GM23338 (cell line): ENCODE data around the gene HSD17B2. TPM values are rescaled to one million over a fixed set of nuclear protein-coding genes. Genes with fewer than 3 reads are reported as not detected.

Source experiments
- ATAC-seq: fragments of 200-7000 bp; cut with Tn5 transposase; 3 replicates; pipeline ENCODE4 v1.9.1; 2020
- DNase-seq: peaks from one replicate; pipeline ENCODE4 v3.0.0-alpha.2; 2015; ENCODE audit warnings: low spot score
- H2AFZ ChIP-seq: fragments of 200-600 bp; sonication (generic); 2 replicates; pipeline ENCODE4 v1.8.0; 2016; ENCODE audit warnings: antibody characterized with exemption, mild to moderate bottlenecking, moderate library complexity
- H3F3A ChIP-seq: fragments of 200-600 bp; sonication (generic); replicated peaks from 2 replicates; pipeline ENCODE4 v1.8.0; 2017; ENCODE audit warnings: antibody characterized with exemption, mixed run types, low read depth
- H3K27ac ChIP-seq: fragments of 200-600 bp; sonication (generic); 2 replicates; pipeline ENCODE4 v1.6.1; 2016; ENCODE audit warnings: low read depth
- H3K27me3 ChIP-seq: fragments of 200-600 bp; sonication (generic); 2 replicates; pipeline ENCODE4 v1.8.0; 2016; ENCODE audit warnings: mild to moderate bottlenecking, mixed run types, moderate library complexity; ENCODE audit not compliant: insufficient read depth
- H3K36me3 ChIP-seq: fragments of 200-600 bp; sonication (generic); 2 replicates; pipeline ENCODE4 v1.8.0; 2016; ENCODE audit warnings: mild to moderate bottlenecking; ENCODE audit not compliant: insufficient read depth
- H3K4me1 ChIP-seq: fragments of 200-600 bp; sonication (generic); 2 replicates; pipeline ENCODE4 v1.8.0; 2016; ENCODE audit warnings: mild to moderate bottlenecking, moderate library complexity; ENCODE audit not compliant: insufficient read depth
- H3K4me2 ChIP-seq: fragments of 200-600 bp; sonication (generic); 2 replicates; pipeline ENCODE4 v1.7.1; 2017; ENCODE audit warnings: mixed run types
- H3K4me3 ChIP-seq: fragments of 200-600 bp; sonication (generic); 2 replicates; pipeline ENCODE4 v1.6.1; 2016; ENCODE audit warnings: mixed run types
- H3K79me2 ChIP-seq: fragments of 200-600 bp; sonication (generic); replicated peaks from 2 replicates; pipeline ENCODE4 v1.8.0; 2017; ENCODE audit warnings: mild to moderate bottlenecking; ENCODE audit not compliant: insufficient read depth
- H3K9me2 ChIP-seq: fragments of 200-600 bp; sonication (generic); 2 replicates; pipeline ENCODE4 v1.8.0; 2017; ENCODE audit not compliant: insufficient read depth
- H4K20me1 ChIP-seq: fragments of 200-600 bp; sonication (generic); replicated peaks from 2 replicates; pipeline ENCODE4 v1.8.0; 2017; ENCODE audit warnings: mild to moderate bottlenecking; ENCODE audit not compliant: insufficient read depth
- H3K27ac Mint-ChIP-seq: 2 replicates; pipeline ENCODE4 v1.8.0; 2020; ENCODE audit warnings: inconsistent platforms, mild to moderate bottlenecking, moderate library complexity, mixed read lengths
- H3K27me3 Mint-ChIP-seq: 3 replicates; pipeline ENCODE4 v1.8.0; 2022; ENCODE audit warnings: low read depth, mild to moderate bottlenecking, moderate library complexity, mixed read lengths, inconsistent platforms; ENCODE audit not compliant: insufficient read depth, poor library complexity
- H3K36me3 Mint-ChIP-seq: 3 replicates; pipeline ENCODE4 v1.8.0; 2021; ENCODE audit warnings: low read depth, mild to moderate bottlenecking, inconsistent platforms, moderate library complexity, mixed read lengths
- H3K4me1 Mint-ChIP-seq: 3 replicates; pipeline ENCODE4 v1.8.0; 2020; ENCODE audit warnings: mild to moderate bottlenecking, inconsistent platforms, mixed read lengths
- H3K4me3 Mint-ChIP-seq: 3 replicates; pipeline ENCODE4 v1.8.0; 2021; ENCODE audit warnings: moderate library complexity, mild to moderate bottlenecking, inconsistent platforms, mixed read lengths
- H3K9me3 Mint-ChIP-seq: 3 replicates; pipeline ENCODE4 v1.8.0; 2020; ENCODE audit warnings: moderate library complexity, mild to moderate bottlenecking, inconsistent platforms, mixed read lengths
- CREB1 ChIP-seq: fragments of 250-450 bp; sonication (Bioruptor Pico); IDR thresholded peaks from 2 replicates; pipeline ENCODE4 v1.5.0; 2020; ENCODE audit warnings: low read depth, mild to moderate bottlenecking, moderate library complexity
- CTCF ChIP-seq, 2 experiments: fragments of 200-600 bp in 1 of 2; sonication (generic) in 1 of 2; conservative IDR thresholded peaks; 2 replicates each; pipeline versions ENCODE4 v1.5.1 to v1.6.1; 2016 to 2017; ENCODE audit warnings: antibody characterized with exemption in 2 of 2, low read depth in 2 of 2, mild to moderate bottlenecking in 2 of 2, moderate library complexity in 1 of 2
- ETS1 ChIP-seq: IDR thresholded peaks from 2 replicates; pipeline ENCODE4 v1.6.1; 2016; ENCODE audit warnings: antibody characterized with exemption
- EZH2 ChIP-seq: fragments of 200-600 bp; sonication (generic); IDR thresholded peaks from one replicate; pipeline ENCODE4 v1.8.0; 2017; ENCODE audit warnings: antibody characterized with exemption, mild to moderate bottlenecking, low read depth; ENCODE audit not compliant: unreplicated experiment
- EZH2phosphoT487 ChIP-seq: fragments of 200-600 bp; sonication (generic); IDR thresholded peaks from one replicate; pipeline ENCODE4 v1.8.1; 2018; ENCODE audit warnings: antibody characterized with exemption; ENCODE audit not compliant: unreplicated experiment
- JUNB ChIP-seq: IDR thresholded peaks from one replicate; pipeline ENCODE4 v1.6.1; 2016; ENCODE audit warnings: antibody characterized with exemption; ENCODE audit not compliant: unreplicated experiment
- NANOG ChIP-seq: IDR thresholded peaks from 2 replicates; pipeline ENCODE4 v1.6.1; 2016; ENCODE audit warnings: antibody characterized with exemption, borderline replicate concordance
- POLR2AphosphoS5 ChIP-seq: IDR thresholded peaks from 2 replicates; pipeline ENCODE4 v1.6.1; 2016; ENCODE audit warnings: antibody characterized with exemption, low read depth
- REST ChIP-seq: IDR thresholded peaks from one replicate; pipeline ENCODE4 v1.6.1; 2018; ENCODE audit warnings: antibody characterized with exemption; ENCODE audit not compliant: unreplicated experiment
- STAT1 ChIP-seq: IDR thresholded peaks from one replicate; pipeline ENCODE4 v1.6.1; 2016; ENCODE audit warnings: antibody characterized with exemption; ENCODE audit not compliant: unreplicated experiment
- ZNF114 ChIP-seq: fragments of 250-450 bp; sonication (Bioruptor Pico); IDR thresholded peaks from 2 replicates; pipeline ENCODE4 v1.5.0; 2020; ENCODE audit warnings: mild to moderate bottlenecking, moderate library complexity
- ZNF331 ChIP-seq: fragments of 250-450 bp; sonication (Bioruptor Pico); IDR thresholded peaks from 2 replicates; pipeline ENCODE4 v1.5.0; 2020; ENCODE audit warnings: low read depth, mild to moderate bottlenecking, moderate library complexity
- ZNF462 ChIP-seq: fragments of 250-450 bp; sonication (Bioruptor Pico); IDR thresholded peaks from 2 replicates; pipeline ENCODE4 v1.5.0; 2020; ENCODE audit warnings: mild to moderate bottlenecking, moderate library complexity
- polyA plus RNA-seq: library from polyadenylated mRNA; unstranded; fragments of >200 nt; fragmentation: Nextera tagmentation; extraction: Ambion mirVana; gene quantifications from 2 replicates; pipeline ENCODE4 v1.2.1, GENCODE V29; 2016
- total RNA-seq: library from RNA; depleted of rRNA; stranded (reverse); fragments of >200 nt; shearing (Covaris generic); gene quantifications from 2 replicates; pipeline ENCODE4 v1.2.3, GENCODE V29; 2014

The HSD17B2 gene
- total and polyA plus RNA-seq, 2 experiments from 2014 or later, result 0.29 TPM; not detected in 1

GRCh38 chr16:82046541-82046940 is 11.5 kb downstream of the HSD17B2 start:
- H3K4me1 ChIP-seq, result no peaks in the 10 kb centered on the region
- no peak overlapping the region for H3K4me3 Mint-ChIP-seq
- H3K27ac Mint-ChIP-seq, result no peak overlapping the region
- no peaks in the 10 kb centered on the region for H3K27me3 ChIP-seq
- H3K36me3 ChIP-seq, result no peaks in the 10 kb centered on the region
- peaks cover 1% of the 10 kb centered on the region for H3K27me3 Mint-ChIP-seq
- H3K4me3 ChIP-seq, result no peak overlapping the region
- H3K36me3 Mint-ChIP-seq, result no peaks in the 10 kb centered on the region
- H3K4me1 Mint-ChIP-seq, result peaks cover 2% of the 10 kb centered on the region; the same call in 1 of the 3 replicates
- H3F3A ChIP-seq, result no peaks in the 10 kb centered on the region
- no peaks in the 10 kb centered on the region for H3K9me3 Mint-ChIP-seq
- no peaks in the 10 kb centered on the region for H4K20me1 ChIP-seq
- H3K79me2 ChIP-seq, result no peaks in the 10 kb centered on the region
- no peak overlapping the region for H3K4me2 ChIP-seq
- no peaks in the 10 kb centered on the region for H3K9me2 ChIP-seq
- no peak overlapping the region for H3K27ac ChIP-seq
- no peak for TF ChIP-seq JUNB
- TF ChIP-seq NANOG, result no peak
- TF ChIP-seq ZNF331 (CRISPR knock-in tag), result no peak
- TF ChIP-seq POLR2AphosphoS5, result no peak
- TF ChIP-seq REST, result no peak
- no peak for TF ChIP-seq ZNF114 (CRISPR knock-in tag)
- no peak for TF ChIP-seq EZH2
- no peak for TF ChIP-seq STAT1
- TF ChIP-seq ETS1, result no peak
- TF ChIP-seq ZNF462 (CRISPR knock-in tag), result no peak
- TF ChIP-seq CTCF (conservative IDR thresholded peaks at IDR 0.05; ENCODE audit: low read depth in 2 of 2), result no peak
- TF ChIP-seq CREB1 (CRISPR knock-in tag), result no peak
- TF ChIP-seq EZH2phosphoT487, result no peak
- DNase-seq (no peak), ATAC-seq (no peak)
- no peak overlapping the region for H2AFZ ChIP-seq
